NCI-H187 (cell line): Measurements from ENCODE around the gene ZNF423.

Experiments
- DNase-seq, 2 experiments: peaks; one replicate each; lab custom pipeline; 2025; lab: John Stamatoyannopoulos, UW

ZNF423 gene

DNA sequence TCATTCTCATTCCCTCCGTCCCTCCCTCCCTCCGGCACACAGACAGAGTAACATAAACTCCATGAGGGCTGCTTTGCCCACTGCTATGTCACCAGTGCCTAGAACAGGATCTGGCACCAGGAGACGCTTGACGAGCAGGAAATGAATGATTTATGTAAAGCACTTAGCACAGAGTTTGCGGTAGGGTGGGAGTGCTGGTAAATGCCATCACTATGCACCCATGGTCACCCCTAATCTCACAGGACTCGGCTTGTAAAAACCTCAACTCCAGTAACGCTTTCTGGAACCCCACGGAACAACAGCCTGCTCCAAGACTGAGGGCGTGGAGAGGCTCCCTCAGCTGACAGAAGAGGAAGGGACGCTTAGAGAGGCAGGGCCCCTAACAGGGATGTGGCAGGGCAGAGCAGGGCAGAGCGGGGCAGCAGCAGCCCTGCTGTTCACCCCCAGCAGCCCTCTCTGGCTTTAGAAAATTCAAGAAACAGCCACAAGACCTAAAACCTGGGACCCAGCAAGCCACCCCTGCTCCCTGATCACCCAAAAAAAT is 325.4 kb downstream of the ZNF423 start:
- DNase-seq = no peak

- no peak for DNase-seq
Measured at GRCh38 chr16:49529411-49530045, 326.4 kb downstream of the ZNF423 start.

DNA sequence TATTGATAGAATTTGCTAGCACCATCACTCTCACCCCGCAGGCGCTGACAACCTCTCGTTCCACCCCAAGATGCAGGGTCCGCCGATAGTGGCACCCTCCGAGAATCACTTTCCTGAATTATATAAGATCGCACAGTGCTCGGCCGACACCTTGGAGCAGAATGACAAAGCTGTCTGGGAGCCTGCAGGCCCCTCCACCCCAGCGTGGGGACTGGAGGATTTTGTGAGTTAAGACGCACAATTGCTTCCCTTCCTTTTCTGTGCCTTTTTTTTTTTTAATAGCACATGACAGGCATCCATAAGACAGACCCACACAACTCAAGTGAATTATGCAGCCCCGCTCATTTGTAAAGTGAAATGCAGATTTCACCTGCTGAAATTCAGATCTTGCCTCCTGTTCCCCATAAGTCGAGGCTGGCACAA is 327.0 kb downstream of the ZNF423 start:
- DNase-seq = no peak

GRCh38 chr16:49528060-49528865 is 327.6 kb downstream of the ZNF423 start:
- DNase-seq = no peak

- DNase-seq = no peak
Measured at GRCh38 chr16:49527611-49528010, 328.3 kb downstream of the ZNF423 start.

- DNase-seq = no peak
Measured at GRCh38 chr16:49526860-49527365, 329.0 kb downstream of the ZNF423 start.

- DNase-seq = no peak
Measured at GRCh38 chr16:49524947-49525315, 331.0 kb downstream of the ZNF423 start.

- DNase-seq = no peak
Measured at GRCh38 chr16:49524216-49524946, 331.5 kb downstream of the ZNF423 start.

- no peak for DNase-seq
Measured at GRCh38 chr16:49523435-49524159, 332.3 kb downstream of the ZNF423 start.

DNA sequence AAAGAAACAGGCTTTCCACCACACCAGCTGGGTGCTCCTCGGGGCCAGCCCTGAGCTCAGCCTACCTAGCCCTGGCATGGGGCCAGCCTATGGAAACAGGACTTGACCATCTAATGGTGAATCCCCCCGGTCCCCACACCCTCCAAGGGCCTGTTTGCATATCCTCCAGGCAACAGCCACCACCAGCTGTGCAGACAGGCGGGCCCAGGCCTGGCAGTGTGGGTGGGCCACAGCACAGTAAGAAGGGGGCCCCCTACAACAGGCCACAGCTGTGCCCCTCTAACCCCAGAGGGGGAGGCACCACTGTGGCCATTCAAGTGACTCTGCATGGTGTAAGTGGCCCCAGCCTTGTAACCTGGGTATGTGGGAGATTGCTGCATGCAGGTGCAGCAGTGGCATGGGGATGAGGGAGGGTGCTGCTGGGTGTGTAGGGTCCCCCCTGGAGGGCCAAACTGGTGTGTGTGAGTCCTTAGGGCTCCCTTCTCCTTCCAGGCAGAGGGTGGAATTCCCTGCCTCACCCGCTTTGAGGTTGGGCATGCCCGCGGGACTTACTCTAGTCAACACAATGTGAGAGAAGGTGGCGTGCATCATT is 334.1 kb downstream of the ZNF423 start:
- DNase-seq = no peak

DNA sequence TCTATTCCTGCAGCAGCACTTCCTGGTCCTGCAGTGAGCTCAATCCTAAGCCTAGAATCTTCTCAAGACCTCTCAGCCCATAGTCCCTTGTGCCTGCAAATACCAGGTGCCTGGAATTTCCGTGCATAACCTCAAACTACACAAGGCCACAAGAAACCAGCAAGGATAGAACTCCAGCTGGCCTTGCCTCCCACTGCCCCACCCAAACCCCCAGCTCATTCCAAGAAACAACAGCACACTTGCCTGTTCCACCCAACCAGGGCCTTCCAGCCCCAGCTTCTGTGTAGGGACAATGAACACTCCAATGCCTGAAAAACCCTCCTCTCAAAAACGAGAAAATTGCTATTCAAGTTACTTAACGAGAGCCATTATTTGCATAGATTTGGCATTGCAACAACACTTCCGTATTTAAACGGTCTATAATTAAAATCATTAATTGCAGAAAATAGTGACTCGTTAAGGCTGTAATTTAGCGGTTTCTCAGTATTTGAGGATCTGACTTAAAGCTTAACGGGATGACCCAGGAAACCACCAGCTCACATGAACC is 335.3 kb downstream of the ZNF423 start:
- no peak for DNase-seq

- DNase-seq = no peak
Measured at GRCh38 chr16:49519741-49520140, 336.2 kb downstream of the ZNF423 start.

GRCh38 chr16:49519008-49519656 is 336.8 kb downstream of the ZNF423 start:
- no peak for DNase-seq

DNA sequence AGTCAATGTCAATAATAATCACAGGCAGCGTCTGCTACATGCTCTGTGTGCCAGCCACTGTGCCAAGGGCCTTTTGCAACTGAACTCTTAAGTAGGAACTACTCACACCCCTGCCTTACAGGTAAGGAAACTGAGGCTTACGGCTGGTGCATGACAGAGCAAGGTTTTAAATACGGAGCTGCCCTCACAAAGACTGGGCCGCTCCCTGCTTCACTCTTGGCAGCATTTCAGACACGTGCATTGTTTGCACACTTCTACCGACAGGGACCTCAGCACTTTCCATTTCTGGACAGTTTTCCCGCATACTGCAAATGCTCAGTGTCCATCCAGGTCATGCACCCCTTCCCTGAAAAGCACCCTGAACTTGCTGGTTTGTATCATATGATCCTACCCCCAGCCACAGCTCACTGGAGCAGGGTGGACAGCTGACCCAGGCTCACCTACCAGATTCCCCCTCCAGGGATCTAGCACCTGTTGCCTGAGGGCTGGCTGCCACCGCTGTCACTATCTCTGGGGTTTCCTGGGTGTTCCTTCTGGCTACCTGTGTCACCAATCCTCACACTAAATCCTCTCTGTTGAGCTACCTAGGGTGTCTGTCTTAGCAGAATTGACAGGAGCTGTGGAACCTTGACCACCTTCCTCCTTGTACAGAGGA is 339.4 kb downstream of the ZNF423 start:
- no peak for DNase-seq

DNA sequence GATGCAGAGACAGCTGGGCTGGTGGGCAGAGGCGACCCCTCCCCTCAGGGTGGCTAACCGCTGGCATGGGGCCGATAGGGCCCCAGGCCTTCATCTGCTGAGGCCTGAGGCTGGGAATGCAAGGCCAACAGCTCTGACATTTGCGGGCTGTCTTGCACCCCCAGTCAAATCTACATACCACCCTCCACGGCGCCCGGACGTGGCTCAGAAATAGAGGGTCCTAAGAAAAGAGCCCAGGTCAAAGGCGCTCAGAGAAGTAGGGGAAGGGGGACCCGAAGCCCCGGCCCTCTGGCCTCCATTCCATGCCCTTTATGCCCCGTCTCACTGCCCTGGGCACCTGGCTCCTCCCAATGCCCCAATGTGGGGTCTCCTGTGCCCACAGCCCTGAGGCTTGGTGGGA is 340.1 kb downstream of the ZNF423 start:
- no peak for DNase-seq

DNA sequence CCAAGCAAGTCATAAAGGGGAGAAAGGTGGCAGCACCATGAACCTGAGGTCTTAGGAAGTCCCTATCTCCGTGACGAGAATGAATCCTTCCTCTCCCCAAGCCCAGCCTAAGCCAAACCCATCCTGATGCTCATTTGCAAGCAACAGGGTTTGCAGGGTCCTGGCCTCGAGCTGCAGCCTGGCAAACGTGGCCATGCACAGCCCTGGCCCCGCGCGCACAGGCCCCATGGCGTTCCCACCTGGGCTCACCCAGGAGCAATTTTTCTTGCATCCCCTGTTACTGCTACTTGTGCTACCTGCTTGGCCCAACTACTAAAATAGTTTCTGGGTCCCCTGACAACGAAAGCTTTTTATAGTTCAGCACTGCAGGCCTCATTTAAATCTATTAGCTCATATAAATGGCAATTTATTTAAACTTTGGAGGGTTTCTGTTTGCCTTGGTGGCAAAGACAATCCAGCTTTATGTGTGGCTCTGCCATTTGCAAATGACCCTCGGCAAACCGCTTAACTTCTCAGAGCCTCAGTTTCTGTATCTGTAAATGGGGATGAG is 340.8 kb downstream of the ZNF423 start:
- no peak for DNase-seq

- DNase-seq = no peak
Measured at GRCh38 chr16:49514073-49514980, 341.6 kb downstream of the ZNF423 start.

GRCh38 chr16:49513040-49513439 is 342.9 kb downstream of the ZNF423 start:
- no peak for DNase-seq
